Midbrain (tissue), 1 donor: ENCODE results near the gene TIFAB.

Experiments used
- DNase-seq: peaks from one replicate; lab custom pipeline; 2025; lab: John Stamatoyannopoulos, UW

Gene TIFAB

GRCh38 chr5:135425641-135426040 lies 26.5 kb downstream of the TIFAB start:
- no peak for DNase-seq

- no peak for DNase-seq
Measured at GRCh38 chr5:135423846-135424168, 28.3 kb downstream of the TIFAB start.

GRCh38 chr5:135423146-135423845 lies 28.9 kb downstream of the TIFAB start:
- DNase-seq, result peak; percentile 8

GRCh38 chr5:135422419-135422818 lies 29.7 kb downstream of the TIFAB start:
- DNase-seq, result no peak

GRCh38 chr5:135417083-135417482 lies 35.1 kb downstream of the TIFAB start:
- DNase-seq, result no peak

- DNase-seq, result no peak
Measured at GRCh38 chr5:135405082-135405481, 47.1 kb downstream of the TIFAB start.

- no peak for DNase-seq
Measured at GRCh38 chr5:135402031-135402430, 50.1 kb downstream of the TIFAB start.

- DNase-seq, result no peak
Measured at GRCh38 chr5:135400866-135401265, 51.3 kb downstream of the TIFAB start.

- no peak for DNase-seq
Measured at GRCh38 chr5:135399794-135400542, 52.2 kb downstream of the TIFAB start.

- peak; percentile 91 for DNase-seq
Measured at GRCh38 chr5:135398855-135399793, 53.0 kb downstream of the TIFAB start, which contains the start of gene MACROH2A1. Gene MACROH2A1 (minus strand): TSS chr5:135399231. CDS start chr5:135389093, 10,138 bp downstream.

- no peak for DNase-seq
Measured at GRCh38 chr5:135398160-135398854, 53.8 kb downstream of the TIFAB start.
